Urinary bladder (tissue), 4 donors: ENCODE measurements around the gene PRR18. TPM values are rescaled to one million over a fixed set of nuclear protein-coding genes. Genes with fewer than 3 reads are reported as not detected.
"Not testable (repeated sequence)": the region's sequence is repeated elsewhere in the genome, so short reads cannot be mapped to it uniquely, and the experiment has no call there.

Source experiments
- DNase-seq: peaks from one replicate; pipeline ENCODE4 v3.0.0-alpha.2; 2015; ENCODE audit errors: extremely low spot score
- H3K27ac ChIP-seq: one replicate; pipeline ENCODE4 v1.5.1; 2013; ENCODE audit warnings: low read depth, mild to moderate bottlenecking, moderate library complexity
- H3K36me3 ChIP-seq: one replicate; pipeline ENCODE4 v1.6.1; 2013; ENCODE audit warnings: mild to moderate bottlenecking, moderate library complexity; ENCODE audit not compliant: insufficient read depth
- H3K4me1 ChIP-seq: one replicate; pipeline ENCODE4 v1.6.1; 2013; ENCODE audit warnings: mild to moderate bottlenecking, moderate library complexity; ENCODE audit not compliant: insufficient read depth
- H3K4me3 ChIP-seq: one replicate; pipeline ENCODE4 v1.5.1; 2013; ENCODE audit warnings: low read depth, low read length
- WGBS: extraction: QIAGEN DNeasy Blood & Tissue Kit; methylation state at CpG from one replicate; pipeline ENCODE4 v1.1.7; 2013; 5-methylcytosine and 5-hydroxymethylcytosine counted together
- polyA plus RNA-seq: library from polyadenylated mRNA; stranded (reverse); fragments of 200-250 nt; gene quantifications from one replicate; pipeline ENCODE4 v1.2.3, GENCODE V29; 2013
- total RNA-seq: library from RNA; depleted of rRNA; stranded (reverse); fragments of >200 nt; gene quantifications from one replicate; pipeline ENCODE4 v1.2.3, GENCODE V29; 2014
- donor health status: healthy with polysubstance abuse.
- donor health status: healthy.

Gene PRR18
- total RNA-seq (not detected), polyA plus RNA-seq (not detected)

GRCh38 chr6:166308033-166308768 is at the start of gene PRR18:
PRR18 (minus strand) TSS chr6:166308392; CDS start chr6:166308142, 250 bp downstream.
- Histone ChIP-seq H3K27ac (no peak within 1 kb of the TSS), H3K4me1 (peaks cover 5% of the 10 kb centered on the region), H3K4me3 (peak within 1 kb of the TSS; percentile 52), H3K36me3 (no peaks in the 10 kb centered on the region)
- 1% methylated on average over 74 of the region's 74 CpGs for WGBS
- DNase-seq, result no peak

GRCh38 chr6:166355552-166355951 is 47.4 kb upstream of the PRR18 start:
- H3K36me3 ChIP-seq, result no peaks in the 10 kb centered on the region
- DNase-seq, result no peak
- H3K4me3 ChIP-seq, result no peak overlapping the region
- H3K4me1 ChIP-seq, result no peaks in the 10 kb centered on the region
- 57% methylated on average over 5 of the region's 5 CpGs for WGBS
- no peak overlapping the region for H3K27ac ChIP-seq

GRCh38 chr6:166354965-166355364 is 46.8 kb upstream of the PRR18 start:
- no peak for DNase-seq
- H3K4me1 ChIP-seq, result no peaks in the 10 kb centered on the region
- no peaks in the 10 kb centered on the region for H3K36me3 ChIP-seq
- 97% methylated on average over 4 of the region's 4 CpGs for WGBS
- H3K4me3 ChIP-seq, result no peak overlapping the region
- H3K27ac ChIP-seq, result no peak overlapping the region

GRCh38 chr6:166354143-166354542 is 46.0 kb upstream of the PRR18 start:
- H3K36me3 ChIP-seq, result no peaks in the 10 kb centered on the region
- DNase-seq, result no peak
- H3K4me1 ChIP-seq, result no peaks in the 10 kb centered on the region
- WGBS, result 77% methylated on average over 4 of the region's 4 CpGs
- H3K4me3 ChIP-seq, result no peak overlapping the region
- no peak overlapping the region for H3K27ac ChIP-seq

- Histone ChIP-seq H3K36me3 (no peaks in the 10 kb centered on the region), H3K4me3 (no peak overlapping the region), H3K4me1 (no peaks in the 10 kb centered on the region), H3K27ac (no peak overlapping the region)
- DNase-seq, result no peak
- WGBS, result 75% methylated on average over 1 of the region's 1 CpG
These were observed 45.3 kb upstream of the PRR18 start for GRCh38 chr6:166353507-166353906.

GRCh38 chr6:166352923-166353322 is 44.7 kb upstream of the PRR18 start:
- no peak for DNase-seq
- no peaks in the 10 kb centered on the region for H3K36me3 ChIP-seq
- H3K4me1 ChIP-seq, result no peaks in the 10 kb centered on the region
- no peak overlapping the region for H3K4me3 ChIP-seq
- no peak overlapping the region for H3K27ac ChIP-seq

GRCh38 chr6:166351715-166352285 is 43.6 kb upstream of the PRR18 start:
- Histone ChIP-seq H3K36me3 (no peaks in the 10 kb centered on the region), H3K4me1 (no peaks in the 10 kb centered on the region), H3K27ac (no peak overlapping the region), H3K4me3 (no peak overlapping the region)
- 16% methylated on average over 4 of the region's 4 CpGs for WGBS
- DNase-seq, result no peak

- 87% methylated on average over 6 of the region's 6 CpGs for WGBS
- H3K4me3 ChIP-seq, result no peak overlapping the region
- no peak for DNase-seq
These were observed 40.2 kb upstream of the PRR18 start for GRCh38 chr6:166348305-166348949.

GRCh38 chr6:166346965-166347364 is 38.8 kb upstream of the PRR18 start:
- H3K36me3 ChIP-seq, result no peaks in the 10 kb centered on the region
- no peak overlapping the region for H3K27ac ChIP-seq
- no peak for DNase-seq
- no peaks in the 10 kb centered on the region for H3K4me1 ChIP-seq
- no peak overlapping the region for H3K4me3 ChIP-seq

More at GRCh38 chr6:166348305-166348949, 40.2 kb upstream of the PRR18 start:
- no peak overlapping the region for H3K27ac ChIP-seq
- H3K36me3 ChIP-seq, result no peaks in the 10 kb centered on the region
- no peaks in the 10 kb centered on the region for H3K4me1 ChIP-seq

- 87% methylated on average over 3 of the region's 3 CpGs for WGBS
- no peaks in the 10 kb centered on the region for H3K36me3 ChIP-seq
- H3K27ac ChIP-seq, result no peak overlapping the region
- no peak for DNase-seq
- H3K4me3 ChIP-seq, result no peak overlapping the region
- H3K4me1 ChIP-seq, result no peaks in the 10 kb centered on the region
These were observed 38.3 kb upstream of the PRR18 start for GRCh38 chr6:166346449-166346848.

GRCh38 chr6:166345672-166346071 is 37.5 kb upstream of the PRR18 start:
- 78% methylated on average over 9 of the region's 9 CpGs for WGBS
- not testable (repeated sequence) for H3K4me3 ChIP-seq, DNase-seq, H3K36me3 ChIP-seq, H3K27ac ChIP-seq, H3K4me1 ChIP-seq

- not testable (repeated sequence) for H3K4me1 ChIP-seq, H3K27ac ChIP-seq, DNase-seq, H3K36me3 ChIP-seq, H3K4me3 ChIP-seq
- WGBS, result 84% methylated on average over 2 of the region's 2 CpGs
These were observed 36.7 kb upstream of the PRR18 start for GRCh38 chr6:166344921-166345320.

GRCh38 chr6:166344240-166344639 is 36.0 kb upstream of the PRR18 start:
- Histone ChIP-seq H3K36me3 (no peaks in the 10 kb centered on the region), H3K4me1 (no peaks in the 10 kb centered on the region), H3K27ac (no peak overlapping the region), H3K4me3 (no peak overlapping the region)
- 93% methylated on average over 8 of the region's 8 CpGs for WGBS
- DNase-seq, result no peak

- peaks cover 3% of the 10 kb centered on the region for H3K4me1 ChIP-seq
- WGBS, result 40% methylated on average over 3 of the region's 3 CpGs
- DNase-seq, result peak; percentile 10
- no peaks in the 10 kb centered on the region for H3K36me3 ChIP-seq
- no peak overlapping the region for H3K27ac ChIP-seq
- peak overlapping the region; percentile 63 for H3K4me3 ChIP-seq
These were observed 34.9 kb upstream of the PRR18 start for GRCh38 chr6:166343150-166343487.
